ENCODE measurements around the gene TAOK1.

DNA sequence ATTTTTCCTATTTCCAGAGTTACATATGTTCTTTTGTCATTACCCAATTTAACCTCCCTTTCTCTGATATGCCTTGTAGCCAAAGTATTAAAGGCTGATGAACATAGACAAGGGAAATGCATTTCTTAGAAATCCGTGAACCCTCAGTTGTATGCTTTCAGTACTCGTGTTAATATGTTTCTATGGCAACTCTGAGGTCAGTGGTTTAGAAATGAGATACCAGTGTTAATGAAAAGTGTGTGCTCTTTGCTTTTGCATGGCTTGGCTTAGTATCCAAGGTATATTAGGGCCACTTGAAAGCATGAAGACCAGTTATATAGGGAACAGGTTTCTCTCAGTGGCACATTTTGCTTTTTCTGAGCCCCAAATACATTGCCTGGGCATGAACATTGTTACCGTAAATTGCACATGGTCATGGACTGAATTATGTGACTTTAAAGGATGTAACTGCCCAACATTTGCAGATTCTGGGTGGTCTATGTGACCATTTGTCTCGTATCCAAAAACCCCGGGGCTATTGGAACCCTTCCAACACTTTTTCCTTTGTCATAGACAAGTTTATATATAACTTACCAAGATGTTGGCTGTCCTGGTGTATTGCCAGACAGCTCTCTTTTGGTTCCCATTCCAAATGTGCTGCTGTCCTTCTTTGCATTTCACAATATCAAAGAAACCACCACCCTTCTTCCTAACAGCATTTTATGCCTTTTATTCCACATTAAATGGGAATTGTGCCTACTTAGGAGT is 159.2 kb downstream of the TAOK1 start:
- no peak for TF ChIP-seq RAD21 (IDR thresholded peaks at IDR 0.05; ENCODE audit: insufficient read depth, low read depth, low read length)
- TF ChIP-seq, protein P1, sequence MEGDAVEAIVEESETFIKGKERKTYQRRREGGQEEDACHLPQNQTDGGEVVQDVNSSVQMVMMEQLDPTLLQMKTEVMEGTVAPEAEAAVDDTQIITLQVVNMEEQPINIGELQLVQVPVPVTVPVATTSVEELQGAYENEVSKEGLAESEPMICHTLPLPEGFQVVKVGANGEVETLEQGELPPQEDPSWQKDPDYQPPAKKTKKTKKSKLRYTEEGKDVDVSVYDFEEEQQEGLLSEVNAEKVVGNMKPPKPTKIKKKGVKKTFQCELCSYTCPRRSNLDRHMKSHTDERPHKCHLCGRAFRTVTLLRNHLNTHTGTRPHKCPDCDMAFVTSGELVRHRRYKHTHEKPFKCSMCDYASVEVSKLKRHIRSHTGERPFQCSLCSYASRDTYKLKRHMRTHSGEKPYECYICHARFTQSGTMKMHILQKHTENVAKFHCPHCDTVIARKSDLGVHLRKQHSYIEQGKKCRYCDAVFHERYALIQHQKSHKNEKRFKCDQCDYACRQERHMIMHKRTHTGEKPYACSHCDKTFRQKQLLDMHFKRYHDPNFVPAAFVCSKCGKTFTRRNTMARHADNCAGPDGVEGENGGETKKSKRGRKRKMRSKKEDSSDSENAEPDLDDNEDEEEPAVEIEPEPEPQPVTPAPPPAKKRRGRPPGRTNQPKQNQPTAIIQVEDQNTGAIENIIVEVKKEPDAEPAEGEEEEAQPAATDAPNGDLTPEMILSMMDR (IDR thresholded peaks at IDR 0.05 in 2 of 3, conservative IDR thresholded peaks at IDR 0.05 in 1 of 3; ENCODE audit: control insufficient read depth in 2 of 3, extremely low read depth in 1 of 3, insufficient read depth in 1 of 3, low read depth in 3 of 3, low read length in 3 of 3), result no peak

All from GM12878 (cell line).